Right lobe of liver (tissue), 6 donors: ENCODE data around the gene CSNK1G1. TPM values are rescaled to one million over a fixed set of nuclear protein-coding genes. Genes with fewer than 3 reads are reported as not detected.

Experiments
- ATAC-seq, 4 donors: fragments of 200-7000 bp; cut with Tn5 transposase; one replicate each; pipeline ENCODE4 v1.9.1; 2020; ENCODE audit warnings: mild to moderate bottlenecking in 4 of 4, moderate library complexity in 4 of 4
- DNase-seq, 3 donors: peaks; one replicate each; pipeline ENCODE4 v3.0.0-alpha.2; 2020
- H3K27ac ChIP-seq, 3 donors: fragments of 200-600 bp; one replicate each; pipeline ENCODE4 v1.8.0; 2022
- H3K27me3 ChIP-seq, 2 donors: fragments of 200-600 bp; one replicate each; pipeline ENCODE4 v1.8.0; 2022
- H3K36me3 ChIP-seq, 4 donors: fragments of 200-600 bp; sonication (generic) in 1 of 4; one replicate each; pipeline versions ENCODE4 v1.5.1 to v1.8.0; 2017 to 2022; ENCODE audit warnings: control low read depth in 1 of 4
- H3K4me1 ChIP-seq, 4 donors: fragments of 200-600 bp; sonication (generic) in 1 of 4; one replicate each; pipeline versions ENCODE4 v1.5.1 to v1.8.0; 2017 to 2022; ENCODE audit warnings: control low read depth in 1 of 4
- H3K4me3 ChIP-seq, 3 donors: fragments of 200-600 bp; one replicate each; pipeline ENCODE4 v1.8.0; 2022
- H3K9me3 ChIP-seq, 4 donors: fragments of 200-600 bp; sonication (generic) in 1 of 4; one replicate each; pipeline versions ENCODE4 v1.5.1 to v1.8.0; 2017 to 2022; ENCODE audit warnings: control low read depth in 1 of 4
- POLR2A ChIP-seq: fragments of 450-650 bp; IDR thresholded peaks from one replicate; pipeline ENCODE4 v1.6.1; 2017; ENCODE audit warnings: antibody characterized with exemption, mild to moderate bottlenecking
- WGBS: methylation state at CpG from one replicate; pipeline ENCODE4 v1.1.6; 2018; ENCODE audit warnings: low coverage, low lambda C conversion rate; ENCODE audit not compliant: insufficient coverage; ENCODE audit errors: missing lambda C conversion rate; 5-methylcytosine and 5-hydroxymethylcytosine counted together
- intact Hi-C, 2 donors: fragments of 100-400 bp; cut with DNase I; formaldehyde crosslinking; loops; one replicate each; pipeline versions ENCODE4 v1.11.2 to v1.14.1; 2022
- total RNA-seq, 6 experiments: library from RNA; depleted of rRNA in 2 of 6; stranded (reverse); fragments of >200 nt in 2 of 6; fragmentation: NEBNext Ultra II Directional in 3 of 6; extraction: Animal tissue kit (Norgen Biotek cat#: 25700) in 3 of 6; gene quantifications; one replicate each; pipeline versions ENCODE4 v1.1.0 to v1.2.4, GENCODE V29; 2016 to 2023
- TF ChIP-seq, protein P1 (sequence below), 4 donors: fragments of 200-600 bp in 3 of 4; fragments of 450-650 bp in 1 of 4; IDR thresholded peaks; one replicate each; pipeline versions ENCODE4 v1.5.1 to v1.8.0; 2016 to 2022; ENCODE audit warnings: antibody characterized with exemption in 4 of 4, mild to moderate bottlenecking in 2 of 4
- donor health status: DM: no; HTN: yes; CAD: no.
- donor health status: DM: no; HTN: no; CAD: no.
- donor health status: DM: no; HTN: no; CAD: no.
- donor health status: DM: no; HTN: yes; CAD: no.
- donor health status: DM: no; HTN: yes; CAD: no.

Gene CSNK1G1
- total RNA-seq, 6 experiments from 2014 or later: 3.9 to 7.1 (median 5.5) TPM

GRCh38 chr15:64344651-64345294 lies 11.2 kb downstream of the CSNK1G1 start:
- peaks cover 0 to 3% (median under 1%) of the 10 kb centered on the region in 4 donors for H3K36me3 ChIP-seq
- DNase-seq: no peak
- intact Hi-C loops: no loop called here
- H3K4me3 ChIP-seq: no peak overlapping the region
- no peaks in the 10 kb centered on the region for H3K27me3 ChIP-seq
- TF ChIP-seq, protein P1, sequence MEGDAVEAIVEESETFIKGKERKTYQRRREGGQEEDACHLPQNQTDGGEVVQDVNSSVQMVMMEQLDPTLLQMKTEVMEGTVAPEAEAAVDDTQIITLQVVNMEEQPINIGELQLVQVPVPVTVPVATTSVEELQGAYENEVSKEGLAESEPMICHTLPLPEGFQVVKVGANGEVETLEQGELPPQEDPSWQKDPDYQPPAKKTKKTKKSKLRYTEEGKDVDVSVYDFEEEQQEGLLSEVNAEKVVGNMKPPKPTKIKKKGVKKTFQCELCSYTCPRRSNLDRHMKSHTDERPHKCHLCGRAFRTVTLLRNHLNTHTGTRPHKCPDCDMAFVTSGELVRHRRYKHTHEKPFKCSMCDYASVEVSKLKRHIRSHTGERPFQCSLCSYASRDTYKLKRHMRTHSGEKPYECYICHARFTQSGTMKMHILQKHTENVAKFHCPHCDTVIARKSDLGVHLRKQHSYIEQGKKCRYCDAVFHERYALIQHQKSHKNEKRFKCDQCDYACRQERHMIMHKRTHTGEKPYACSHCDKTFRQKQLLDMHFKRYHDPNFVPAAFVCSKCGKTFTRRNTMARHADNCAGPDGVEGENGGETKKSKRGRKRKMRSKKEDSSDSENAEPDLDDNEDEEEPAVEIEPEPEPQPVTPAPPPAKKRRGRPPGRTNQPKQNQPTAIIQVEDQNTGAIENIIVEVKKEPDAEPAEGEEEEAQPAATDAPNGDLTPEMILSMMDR (IDR thresholded peaks at IDR 0.05): no peak
- TF ChIP-seq POLR2A: no peak
- peak in 3 of 4 donors; percentile 21 to 31 (median 28) for ATAC-seq
- no peaks in the 10 kb centered on the region for H3K9me3 ChIP-seq
- no peak overlapping the region for H3K27ac ChIP-seq
- peaks cover 0 to 10% (median 4%) of the 10 kb centered on the region in 4 donors for H3K4me1 ChIP-seq

- intact Hi-C loops: no loop called here
Observed at GRCh38 chr15:64343841-64344240, 12.1 kb downstream of the CSNK1G1 start.

DNA sequence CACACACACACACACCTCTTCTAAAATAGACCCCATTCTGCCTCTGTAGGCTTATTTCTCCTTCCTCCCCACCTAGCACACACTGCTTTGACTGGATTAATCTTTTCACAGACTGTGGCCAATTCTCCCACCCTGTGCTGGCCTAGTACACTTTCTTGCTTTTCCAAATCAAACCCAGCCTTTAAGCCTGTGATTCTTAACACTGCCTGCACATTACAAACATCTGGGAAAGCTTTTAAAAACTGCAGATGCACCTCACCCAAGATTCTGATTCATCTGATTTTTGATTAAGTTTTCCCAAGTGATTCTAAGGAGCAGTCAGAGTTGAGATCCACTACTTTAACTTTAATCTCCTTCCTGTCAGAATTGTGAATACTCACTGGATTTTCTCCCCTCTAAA lies 12.8 kb downstream of the CSNK1G1 start:
- DNase-seq (no peak), ATAC-seq (no peak)
- Histone ChIP-seq H3K9me3 (no peaks in the 10 kb centered on the region), H3K4me1 (peaks cover 0 to 10% (median 4%) of the 10 kb centered on the region in 4 donors), H3K4me3 (no peak overlapping the region), H3K36me3 (peaks cover 0 to 3% (median under 1%) of the 10 kb centered on the region in 4 donors), H3K27ac (no peak overlapping the region), H3K27me3 (no peaks in the 10 kb centered on the region)
- intact Hi-C loops: no loop called here
- TF ChIP-seq, protein P1 (IDR thresholded peaks at IDR 0.05): no peak
- TF ChIP-seq POLR2A: no peak

More at GRCh38 chr15:64343841-64344240, 12.1 kb downstream of the CSNK1G1 start:
- no peak for ATAC-seq
- no peak for DNase-seq
- 90% methylated on average over 2 of the region's 2 CpGs for WGBS
- Histone ChIP-seq H3K4me3 (no peak overlapping the region), H3K4me1 (peaks cover 0 to 10% (median 4%) of the 10 kb centered on the region in 4 donors), H3K9me3 (no peaks in the 10 kb centered on the region), H3K27ac (no peak overlapping the region), H3K36me3 (peaks cover 0 to 3% (median under 1%) of the 10 kb centered on the region in 4 donors), H3K27me3 (no peaks in the 10 kb centered on the region)
- no peak for TF ChIP-seq POLR2A
- TF ChIP-seq, protein P1 (IDR thresholded peaks at IDR 0.05): no peak

GRCh38 chr15:64341961-64342360 lies 14.0 kb downstream of the CSNK1G1 start:
- intact Hi-C loops: no loop called here
- ATAC-seq (no peak), DNase-seq (no peak)
- TF ChIP-seq, protein P1 (IDR thresholded peaks at IDR 0.05): no peak
- no peak for TF ChIP-seq POLR2A
- H3K4me1 ChIP-seq: peaks cover 0 to 10% (median 4%) of the 10 kb centered on the region in 4 donors
- no peak overlapping the region for H3K4me3 ChIP-seq
- 96% methylated on average over 4 of the region's 4 CpGs for WGBS
- H3K9me3 ChIP-seq: no peaks in the 10 kb centered on the region
- no peak overlapping the region for H3K27ac ChIP-seq
- H3K36me3 ChIP-seq: peaks cover 0 to 3% (median under 1%) of the 10 kb centered on the region in 4 donors
- H3K27me3 ChIP-seq: no peaks in the 10 kb centered on the region
